Gastrocnemius medialis (tissue), 4 donors: ENCODE results near the gene BBS9. TPM values are rescaled to one million over a fixed set of nuclear protein-coding genes. Genes with fewer than 3 reads are reported as not detected.

ENCODE experiments used
- ATAC-seq, 2 donors: fragments of 150-250 bp; one replicate each; pipeline ENCODE4 v1.9.1; 2016
- DNase-seq, 2 donors: peaks; one replicate each; pipeline ENCODE4 v3.0.0-alpha.2; 2019
- H3K27ac ChIP-seq, 4 donors: fragments of 200-600 bp; sonication (generic); 1 replicate in 1 of 4; 2 replicates in 3 of 4; pipeline ENCODE4 v1.5.1; 2016 to 2018; ENCODE audit warnings: mild to moderate bottlenecking in 2 of 4, moderate library complexity in 1 of 4
- H3K27me3 ChIP-seq, 3 donors: fragments of 200-600 bp; sonication (generic) in 2 of 3; 1 replicate in 1 of 3; 2 replicates in 2 of 3; pipeline versions ENCODE4 v1.5.1 to v1.6.0; 2016 to 2019; ENCODE audit warnings: mild to moderate bottlenecking in 1 of 3, moderate library complexity in 1 of 3
- H3K36me3 ChIP-seq, 2 donors: fragments of 200-600 bp; sonication (generic) in 1 of 2; one replicate each; pipeline ENCODE4 v1.5.1; 2017 to 2018
- H3K4me1 ChIP-seq, 2 donors: fragments of 200-600 bp; sonication (generic) in 1 of 2; one replicate each; pipeline ENCODE4 v1.5.1; 2016 to 2017; ENCODE audit warnings: mild to moderate bottlenecking in 2 of 2
- H3K4me3 ChIP-seq, 4 donors: fragments of 200-600 bp; sonication (generic) in 3 of 4; 1 replicate in 1 of 4; 2 replicates in 3 of 4; pipeline ENCODE4 v1.5.1; 2016 to 2019; ENCODE audit warnings: mild to moderate bottlenecking in 2 of 4
- H3K9me3 ChIP-seq, 3 donors: fragments of 200-600 bp; sonication (generic) in 2 of 3; 1 replicate in 1 of 3; 2 replicates in 2 of 3; pipeline ENCODE4 v1.5.1; 2016 to 2019
- POLR2A ChIP-seq, 2 donors: fragments of 450-650 bp; IDR thresholded peaks; one replicate each; pipeline ENCODE4 v1.6.1; 2017; ENCODE audit warnings: antibody characterized with exemption in 2 of 2, mild to moderate bottlenecking in 2 of 2, moderate library complexity in 2 of 2
- in situ Hi-C, 4 donors: fragments of 200-750 bp; cut with MboI; loops; one replicate each; pipeline versions ENCODE4 v1.15.0 to v1.8.0; 2017; ENCODE audit warnings: low sequenced_read_pairs in 4 of 4
- intact Hi-C: fragments of 100-400 bp; cut with DNase I; formaldehyde crosslinking; loops from one replicate; pipeline ENCODE4 v1.15.1; 2023; ENCODE audit warnings: low total_unique reads
- total RNA-seq, 4 donors: library from RNA; depleted of rRNA; stranded (reverse); fragments of >200 nt; gene quantifications; one replicate each; pipeline versions ENCODE4 v1.1.0 to v1.2.3, GENCODE V29; 2016
- TF ChIP-seq, protein P1 (sequence below), 5 experiments: fragments of 450-650 bp in 3 of 5; fragments of 200-600 bp in 2 of 5; sonication (generic) in 2 of 5; IDR thresholded peaks in 4 of 5; conservative IDR thresholded peaks in 1 of 5; 1 replicate in 4 of 5; 2 replicates in 1 of 5; pipeline ENCODE4 v1.5.1; 2016 to 2019; ENCODE audit warnings: antibody characterized with exemption in 5 of 5, mild to moderate bottlenecking in 3 of 5, moderate library complexity in 3 of 5

The BBS9 gene
- total RNA-seq, 4 donors from 2014 or later, result 3.5 to 6.5 (median 5.4) TPM

DNA sequence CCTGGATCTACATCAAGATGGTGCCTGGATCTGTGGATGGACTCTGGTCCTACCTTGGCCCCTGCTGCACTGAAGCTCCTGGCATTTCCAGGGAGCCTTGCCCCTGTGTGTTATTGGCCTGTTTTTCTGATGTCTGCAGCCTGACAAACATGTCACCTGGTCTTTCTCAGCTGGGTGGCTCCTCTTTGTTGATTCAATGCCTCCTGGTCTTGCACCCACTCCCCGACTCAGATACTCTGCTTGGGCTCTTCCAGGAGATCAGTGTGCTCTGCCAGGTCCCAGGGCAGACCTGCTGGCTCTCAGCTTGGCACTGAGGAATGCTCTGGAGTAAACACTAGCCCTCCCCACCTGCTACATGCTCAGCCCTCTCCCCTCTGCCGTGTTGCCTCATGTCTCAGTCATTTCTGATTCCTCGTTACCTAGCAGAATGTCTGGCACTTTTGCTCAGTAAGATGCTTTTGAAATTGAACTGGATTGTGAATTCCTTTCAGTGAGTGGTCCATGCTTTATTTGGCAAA, 522.7 kb downstream of the BBS9 start:
- no peak for ATAC-seq
- no peaks in the 10 kb centered on the region for H3K36me3 ChIP-seq
- DNase-seq, result no peak
- TF ChIP-seq POLR2A (IDR thresholded peaks at IDR 0.05), result no peak
- TF ChIP-seq, protein P1, sequence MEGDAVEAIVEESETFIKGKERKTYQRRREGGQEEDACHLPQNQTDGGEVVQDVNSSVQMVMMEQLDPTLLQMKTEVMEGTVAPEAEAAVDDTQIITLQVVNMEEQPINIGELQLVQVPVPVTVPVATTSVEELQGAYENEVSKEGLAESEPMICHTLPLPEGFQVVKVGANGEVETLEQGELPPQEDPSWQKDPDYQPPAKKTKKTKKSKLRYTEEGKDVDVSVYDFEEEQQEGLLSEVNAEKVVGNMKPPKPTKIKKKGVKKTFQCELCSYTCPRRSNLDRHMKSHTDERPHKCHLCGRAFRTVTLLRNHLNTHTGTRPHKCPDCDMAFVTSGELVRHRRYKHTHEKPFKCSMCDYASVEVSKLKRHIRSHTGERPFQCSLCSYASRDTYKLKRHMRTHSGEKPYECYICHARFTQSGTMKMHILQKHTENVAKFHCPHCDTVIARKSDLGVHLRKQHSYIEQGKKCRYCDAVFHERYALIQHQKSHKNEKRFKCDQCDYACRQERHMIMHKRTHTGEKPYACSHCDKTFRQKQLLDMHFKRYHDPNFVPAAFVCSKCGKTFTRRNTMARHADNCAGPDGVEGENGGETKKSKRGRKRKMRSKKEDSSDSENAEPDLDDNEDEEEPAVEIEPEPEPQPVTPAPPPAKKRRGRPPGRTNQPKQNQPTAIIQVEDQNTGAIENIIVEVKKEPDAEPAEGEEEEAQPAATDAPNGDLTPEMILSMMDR (IDR thresholded peaks at IDR 0.05 in 4 of 5, conservative IDR thresholded peaks at IDR 0.05 in 1 of 5), result no peak
- no peaks in the 10 kb centered on the region for H3K4me1 ChIP-seq
- in situ Hi-C loops (no loop called here), intact Hi-C loops (no loop called here)
- H3K27me3 ChIP-seq, result no peaks in the 10 kb centered on the region
- H3K4me3 ChIP-seq, result no peak overlapping the region
- no peak overlapping the region for H3K27ac ChIP-seq
- H3K9me3 ChIP-seq, result no peaks in the 10 kb centered on the region

GRCh38 chr7:33654676-33655075, 525.3 kb downstream of the BBS9 start:
- Histone ChIP-seq H3K4me3 (no peak overlapping the region), H3K9me3 (no peaks in the 10 kb centered on the region), H3K27ac (no peak overlapping the region), H3K36me3 (no peaks in the 10 kb centered on the region), H3K27me3 (no peaks in the 10 kb centered on the region), H3K4me1 (no peaks in the 10 kb centered on the region)
- intact Hi-C loops, result no loop called here
- no peak for DNase-seq
- TF ChIP-seq, protein P1 (IDR thresholded peaks at IDR 0.05 in 4 of 5, conservative IDR thresholded peaks at IDR 0.05 in 1 of 5), result no peak
- no peak for TF ChIP-seq POLR2A (IDR thresholded peaks at IDR 0.05)
- ATAC-seq, result no peak
- in situ Hi-C loops, result no loop called here

Other genes with a start within 250 kb of the BBS9 start
- gene KBTBD2, start 237.8 kb upstream of the BBS9 start, total RNA-seq, result 10 to 100 TPM; 54.3 to 92.5 (median 64.1) TPM
- gene FKBP9, start 172.1 kb upstream of the BBS9 start, total RNA-seq, result 10 to 100 TPM; 32.1 to 72.1 (median 35.3) TPM
- 100 to 1,000 TPM in 1 of 4 donors, 10 to 100 TPM in 3; 37.5 to 101 (median 71.4) TPM for gene NT5C3A, start 66.8 kb upstream of the BBS9 start, total RNA-seq
- 10 to 100 TPM; 13.0 to 23.9 (median 20.1) TPM for gene RP9, start 20.2 kb upstream of the BBS9 start, total RNA-seq